A549 (cell line): ENCODE data around the gene VPS52. TPM values are rescaled to one million over a fixed set of nuclear protein-coding genes. Genes with fewer than 3 reads are reported as not detected.

Experiments
- ATAC-seq, 2 experiments: fragments of 200-7000 bp in 1 of 2; fragments of >200 bp in 1 of 2; cut with Nextera tagmentation in 1 of 2; cut with Tn5 transposase in 1 of 2; 3 replicates each; pipeline versions ENCODE4 v1.8.0 to v1.9.1; 2018 to 2020; ENCODE audit warnings: mild to moderate bottlenecking in 1 of 2, moderate library complexity in 1 of 2
- CTCF ChIA-PET: fragments of 300-600 bp; sonication (Branson Sonifier 250); formaldehyde crosslinking; extraction: SDS; loops from one replicate; lab custom pipeline; 2021; ENCODE audit warnings: antibody characterized with exemption, inconsistent platforms; lab: Yijun Ruan, JAX
- POLR2A ChIA-PET: fragments of 350-600 bp; formaldehyde crosslinking; extraction: SDS; loops from one replicate; lab custom pipeline; 2021; ENCODE audit warnings: antibody characterized with exemption, inconsistent platforms; lab: Yijun Ruan, JAX
- DNase-seq, 2 experiments: peaks; one replicate each; pipeline versions ENCODE4 v3.0.0 to v3.0.0-alpha.2; 2011 to 2016; ENCODE audit warnings: low read depth in 1 of 2, low spot score in 1 of 2
- FAIRE-seq: peaks from 2 replicates; lab custom pipeline; 2011; peaks lifted over from hg19 to GRCh38; lab: Jason Lieb, UNC
- H3K27ac ChIP-seq, 2 experiments: fragments of >200 bp; sonication (Bioruptor Twin); formaldehyde crosslinking; 3 replicates each; pipeline ENCODE4 v1.5.1; 2016 to 2017
- H3K4me1 ChIP-seq: fragments of >200 bp; sonication (Bioruptor Twin); formaldehyde crosslinking; 3 replicates; pipeline ENCODE4 v1.6.1; 2016
- H3K4me2 ChIP-seq: fragments of >200 bp; sonication (Bioruptor Twin); formaldehyde crosslinking; 3 replicates; pipeline ENCODE4 v1.6.1; 2016
- H3K4me3 ChIP-seq: fragments of >200 bp; sonication (Bioruptor Twin); formaldehyde crosslinking; 3 replicates; pipeline ENCODE4 v1.5.1; 2016
- H3K9me3 ChIP-seq: fragments of >200 bp; sonication (Bioruptor Twin); formaldehyde crosslinking; 3 replicates; pipeline ENCODE4 v1.6.1; 2016
- BHLHE40 ChIP-seq: IDR thresholded peaks from 2 replicates; pipeline ENCODE4 v1.6.1; 2012; ENCODE audit warnings: low read depth, low read length, inconsistent platforms
- CHD4 ChIP-seq: fragments of 200-600 bp; sonication (generic); IDR thresholded peaks from 2 replicates; pipeline ENCODE4 v1.6.1; 2016; ENCODE audit warnings: antibody characterized with exemption, mild to moderate bottlenecking, borderline replicate concordance
- FOSL2 ChIP-seq, 2 experiments: fragments of 450-650 bp in 1 of 2; fragments of >200 bp in 1 of 2; sonication (Bioruptor Twin) in 1 of 2; formaldehyde crosslinking; IDR thresholded peaks; 2 replicates each; pipeline versions ENCODE4 v1.5.0 to v1.6.1; 2016 to 2020; ENCODE audit warnings: mild to moderate bottlenecking in 1 of 2, moderate library complexity in 1 of 2
- HOXB13 ChIP-seq: fragments of 250-450 bp; sonication (Bioruptor Pico); IDR thresholded peaks from 2 replicates; pipeline ENCODE4 v1.5.0; 2020; ENCODE audit warnings: low read depth, mild to moderate bottlenecking, moderate library complexity
- MAZ ChIP-seq: fragments of 150-350 bp; IDR thresholded peaks from 2 replicates; pipeline ENCODE4 v1.6.1; 2014; ENCODE audit warnings: antibody characterized with exemption, low read depth, low read length, borderline replicate concordance
- NFE2L2 ChIP-seq: fragments of 150-350 bp; conservative IDR thresholded peaks from 2 replicates; pipeline ENCODE4 v1.6.1; 2014; ENCODE audit warnings: low read length
- NR3C1 ChIP-seq: fragments of >200 bp; sonication (Bioruptor Twin); formaldehyde crosslinking; IDR thresholded peaks from 3 replicates; pipeline ENCODE4 v1.6.1; 2017
- PBX3 ChIP-seq: IDR thresholded peaks from 2 replicates; pipeline ENCODE4 v1.6.1; 2012
- PHF8 ChIP-seq: fragments of 200-600 bp; sonication (generic); IDR thresholded peaks from 2 replicates; pipeline ENCODE4 v1.6.1; 2016; ENCODE audit warnings: low read depth, mild to moderate bottlenecking, antibody characterized with exemption, moderate library complexity, borderline replicate concordance
- POLR2A ChIP-seq: IDR thresholded peaks from 2 replicates; pipeline ENCODE4 v1.6.1; 2012; ENCODE audit warnings: mild to moderate bottlenecking, low read length
- POLR2AphosphoS2 ChIP-seq: conservative IDR thresholded peaks from 2 replicates; pipeline ENCODE4 v1.6.1; 2012; ENCODE audit warnings: low read length, improper control_type of control experiment, inconsistent platforms
- RAD21 ChIP-seq, 2 experiments: fragments of >200 bp in 1 of 2; sonication (Bioruptor Twin) in 1 of 2; formaldehyde crosslinking in 1 of 2; IDR thresholded peaks in 1 of 2; conservative IDR thresholded peaks in 1 of 2; 2 replicates in 1 of 2; 3 replicates in 1 of 2; pipeline ENCODE4 v1.6.1; 2012 to 2018; ENCODE audit warnings: inconsistent platforms in 1 of 2
- RCOR1 ChIP-seq: fragments of 150-350 bp; IDR thresholded peaks from 2 replicates; pipeline ENCODE4 v1.6.1; 2014; ENCODE audit warnings: antibody characterized with exemption, low read length, low read depth
- REST ChIP-seq: fragments of 200-600 bp; sonication (generic); IDR thresholded peaks from 2 replicates; pipeline ENCODE4 v1.6.1; 2016; ENCODE audit warnings: antibody characterized with exemption, mild to moderate bottlenecking, moderate library complexity
- TP53 ChIP-seq: fragments of 250-450 bp; sonication (Bioruptor Pico); IDR thresholded peaks from 2 replicates; pipeline ENCODE4 v1.5.0; 2021; ENCODE audit warnings: mild to moderate bottlenecking, moderate library complexity
- USF2 ChIP-seq: fragments of 450-650 bp; IDR thresholded peaks from 2 replicates; pipeline ENCODE4 v1.6.1; 2014; ENCODE audit warnings: antibody characterized with exemption
- ZFP36 ChIP-seq: fragments of 450-650 bp; IDR thresholded peaks from 2 replicates; pipeline ENCODE4 v1.6.1; 2014; ENCODE audit warnings: borderline replicate concordance; ENCODE audit not compliant: partially characterized antibody
- ZNF302 ChIP-seq: fragments of 250-450 bp; sonication (Bioruptor Pico); IDR thresholded peaks from 2 replicates; pipeline ENCODE4 v1.9.0; 2021; ENCODE audit warnings: inconsistent platforms, mild to moderate bottlenecking, moderate library complexity
- WGBS: methylation state at CpG from one replicate; pipeline ENCODE4 v1.1.6; 2017; ENCODE audit errors: missing lambda C conversion rate; 5-methylcytosine and 5-hydroxymethylcytosine counted together
- polyA plus RNA-seq, 4 experiments: library from polyadenylated mRNA; depleted of rRNA in 3 of 4; stranded (reverse); fragments of >200 nt; fragmentation: RNase III in 1 of 4; extraction: RNeasy Plus Mini Kit Qiagen cat#74134 plus additional on column Dnase treatment in 1 of 4; gene quantifications; 2 replicates in 3 of 4; 3 replicates in 1 of 4; pipeline ENCODE4 v1.2.3, GENCODE V29; 2011 to 2017
- TF ChIP-seq, protein P1 (sequence below): fragments of 150-350 bp; IDR thresholded peaks from 2 replicates; pipeline ENCODE4 v1.6.1; 2014; ENCODE audit warnings: low read depth, mild to moderate bottlenecking, low read length
- TF ChIP-seq, protein P2 (sequence below): fragments of >200 bp; sonication (Bioruptor Twin); formaldehyde crosslinking; IDR thresholded peaks from 3 replicates; pipeline ENCODE4 v1.5.1; 2016

The VPS52 gene
- polyA plus RNA-seq, 2 of the 4 experiments (the other 2 are of a cell fraction) = 22.8 to 38.9 TPM

GRCh38 chr6:33241968-33242367 is 29.7 kb downstream of the VPS52 start:
- no peak for FAIRE-seq
- no peaks in the 10 kb centered on the region for H3K9me3 ChIP-seq
- CTCF ChIA-PET = no interaction called here

More at GRCh38 chr6:33241968-33242367, 29.7 kb downstream of the VPS52 start:
- Histone ChIP-seq H3K27ac (no peak overlapping the region), H3K4me3 (no peak overlapping the region), H3K4me2 (no peak overlapping the region), H3K4me1 (no peaks in the 10 kb centered on the region)
- ATAC-seq = no peak
- POLR2A ChIA-PET = no interaction called here
- TF ChIP-seq, protein P1, sequence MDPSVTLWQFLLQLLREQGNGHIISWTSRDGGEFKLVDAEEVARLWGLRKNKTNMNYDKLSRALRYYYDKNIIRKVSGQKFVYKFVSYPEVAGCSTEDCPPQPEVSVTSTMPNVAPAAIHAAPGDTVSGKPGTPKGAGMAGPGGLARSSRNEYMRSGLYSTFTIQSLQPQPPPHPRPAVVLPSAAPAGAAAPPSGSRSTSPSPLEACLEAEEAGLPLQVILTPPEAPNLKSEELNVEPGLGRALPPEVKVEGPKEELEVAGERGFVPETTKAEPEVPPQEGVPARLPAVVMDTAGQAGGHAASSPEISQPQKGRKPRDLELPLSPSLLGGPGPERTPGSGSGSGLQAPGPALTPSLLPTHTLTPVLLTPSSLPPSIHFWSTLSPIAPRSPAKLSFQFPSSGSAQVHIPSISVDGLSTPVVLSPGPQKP = no peak
- TF ChIP-seq NFE2L2 = no peak
- no peak for TF ChIP-seq BHLHE40
- TF ChIP-seq FOSL2 (IDR thresholded peaks at IDR 0.05) = no peak
- no peak for TF ChIP-seq FOSL2 (CRISPR knock-in tag; IDR thresholded peaks at IDR 0.05)
- TF ChIP-seq ZFP36 = no peak
- no peak for TF ChIP-seq MAZ
- TF ChIP-seq POLR2AphosphoS2 = no peak
- TF ChIP-seq PBX3 = no peak
- no peak for TF ChIP-seq RAD21 (conservative IDR thresholded peaks at IDR 0.05 in 1 of 2, IDR thresholded peaks at IDR 0.05 in 1 of 2)
- TF ChIP-seq ZNF302 = no peak
- TF ChIP-seq, protein P2, sequence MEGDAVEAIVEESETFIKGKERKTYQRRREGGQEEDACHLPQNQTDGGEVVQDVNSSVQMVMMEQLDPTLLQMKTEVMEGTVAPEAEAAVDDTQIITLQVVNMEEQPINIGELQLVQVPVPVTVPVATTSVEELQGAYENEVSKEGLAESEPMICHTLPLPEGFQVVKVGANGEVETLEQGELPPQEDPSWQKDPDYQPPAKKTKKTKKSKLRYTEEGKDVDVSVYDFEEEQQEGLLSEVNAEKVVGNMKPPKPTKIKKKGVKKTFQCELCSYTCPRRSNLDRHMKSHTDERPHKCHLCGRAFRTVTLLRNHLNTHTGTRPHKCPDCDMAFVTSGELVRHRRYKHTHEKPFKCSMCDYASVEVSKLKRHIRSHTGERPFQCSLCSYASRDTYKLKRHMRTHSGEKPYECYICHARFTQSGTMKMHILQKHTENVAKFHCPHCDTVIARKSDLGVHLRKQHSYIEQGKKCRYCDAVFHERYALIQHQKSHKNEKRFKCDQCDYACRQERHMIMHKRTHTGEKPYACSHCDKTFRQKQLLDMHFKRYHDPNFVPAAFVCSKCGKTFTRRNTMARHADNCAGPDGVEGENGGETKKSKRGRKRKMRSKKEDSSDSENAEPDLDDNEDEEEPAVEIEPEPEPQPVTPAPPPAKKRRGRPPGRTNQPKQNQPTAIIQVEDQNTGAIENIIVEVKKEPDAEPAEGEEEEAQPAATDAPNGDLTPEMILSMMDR = no peak
- TF ChIP-seq RCOR1 = no peak
- no peak for TF ChIP-seq PHF8
- no peak for TF ChIP-seq REST
- TF ChIP-seq TP53 (CRISPR knock-in tag) = no peak
- TF ChIP-seq USF2 = no peak
- no peak for TF ChIP-seq HOXB13 (CRISPR knock-in tag)
- TF ChIP-seq NR3C1 = no peak
- TF ChIP-seq POLR2A = no peak
- TF ChIP-seq CHD4 = no peak
- WGBS = 19% methylated on average over 3 of the region's 3 CpGs
- no peak for DNase-seq
